ENCODE results near the gene HAS3. TPM values are rescaled to one million over a fixed set of nuclear protein-coding genes. Genes with fewer than 3 reads are reported as not detected.

HAS3 gene
- total RNA-seq, 2 donors from 2014 or later = 0.26 to 0.99 TPM

GRCh38 chr16:69166221-69166833, 60.9 kb downstream of the HAS3 start:
- Histone ChIP-seq H3K4me1 (peaks cover 19% of the 10 kb centered on the region), H3K4me3 (no peak overlapping the region), H3K27me3 (no peaks in the 10 kb centered on the region), H3K9me3 (no peaks in the 10 kb centered on the region), H3K27ac (no peak overlapping the region), H3K36me3 (replicated peaks in 1 of 2; ENCODE audit: insufficient read depth in 1 of 2, low read depth in 2 of 2) (peaks cover 0 to 20% of the 10 kb centered on the region in 2 donors)
- ATAC-seq = no peak
- TF ChIP-seq CTCF (IDR thresholded peaks at IDR 0.05) (no peak), POLR2A (IDR thresholded peaks at IDR 0.05) (no peak)
- no peak for DNase-seq
- intact Hi-C loops (cut with DNase I) = no loop called here
- WGBS, 2 donors = 75 to 76% methylated on average over 3 to 8 of the region's 8 CpGs

GRCh38 chr16:69166946-69167930, 61.8 kb downstream of the HAS3 start:
- Histone ChIP-seq H3K36me3 (replicated peaks in 1 of 2; ENCODE audit: insufficient read depth in 1 of 2, low read depth in 2 of 2) (peaks cover 0 to 20% of the 10 kb centered on the region in 2 donors), H3K27me3 (no peaks in the 10 kb centered on the region), H3K27ac (no peak overlapping the region), H3K4me1 (peaks cover 28% of the 10 kb centered on the region), H3K9me3 (no peaks in the 10 kb centered on the region), H3K4me3 (no peak overlapping the region)
- TF ChIP-seq CTCF (IDR thresholded peaks at IDR 0.05) (no peak), POLR2A (IDR thresholded peaks at IDR 0.05) (no peak)
- 87 to 95% methylated on average over 7 of the region's 7 CpGs for WGBS, 2 donors
- intact Hi-C loops (cut with DNase I) = no loop called here
- DNase-seq = no peak
- no peak for ATAC-seq

Other genes starting within 250 kb of the HAS3 start
- 10 to 100 TPM; 35.3 to 39.4 TPM for gene CHTF8, start 26.9 kb downstream of the HAS3 start, total RNA-seq
- gene UTP4, start 27.0 kb downstream of the HAS3 start, total RNA-seq = 10 to 100 TPM in 1 of 2 donors, 1 to 10 TPM in 1; 9.2 to 12.2 TPM
- 10 to 100 TPM; 11.2 to 13.5 TPM for gene SNTB2, start 81.5 kb downstream of the HAS3 start, total RNA-seq
- gene VPS4A, start 205.7 kb downstream of the HAS3 start, total RNA-seq = 10 to 100 TPM; 29.8 to 30.7 TPM
- 10 to 100 TPM; 38.1 to 45.2 TPM for gene PDF, start 224.9 kb downstream of the HAS3 start, total RNA-seq
- 10 to 100 TPM; 39.4 to 46.8 TPM for gene COG8, start 233.9 kb downstream of the HAS3 start, total RNA-seq
- 1 to 10 TPM; 3.3 to 8.8 TPM for gene NIP7, start 234.1 kb downstream of the HAS3 start, total RNA-seq
- gene TMED6, start 246.1 kb downstream of the HAS3 start, total RNA-seq = 10 to 100 TPM; 23.1 to 62.8 TPM

All from body of pancreas (tissue), 4 donors.